Natural killer cell (primary cell): ENCODE results near the gene LRP5. TPM values are rescaled to one million over a fixed set of nuclear protein-coding genes. Genes with fewer than 3 reads are reported as not detected.

Experiments used
- ATAC-seq, 3 donors: fragments of 150-1000 bp in 2 of 3; fragments of 200-7000 bp in 1 of 3; cut with Tn5 transposase; 1 replicate in 1 of 3; 2 replicates in 2 of 3; pipeline ENCODE4 v1.10.0; 2021; ENCODE audit warnings: mild to moderate bottlenecking in 2 of 3, moderate library complexity in 2 of 3
- DNase-seq, 2 donors: peaks; one replicate each; pipeline versions ENCODE4 v3.0.0 to v3.0.0-alpha.2; 2013 to 2021; ENCODE audit warnings: mixed read lengths in 1 of 2
- H3K27ac ChIP-seq: one replicate; pipeline ENCODE4 v1.5.1; 2013; ENCODE audit warnings: mild to moderate bottlenecking, low read length
- H3K27me3 ChIP-seq: one replicate; pipeline ENCODE4 v1.6.1; 2013; ENCODE audit warnings: low read length; ENCODE audit not compliant: control insufficient read depth, insufficient read depth
- H3K36me3 ChIP-seq: one replicate; pipeline ENCODE4 v1.6.1; 2013; ENCODE audit warnings: low read length; ENCODE audit not compliant: control insufficient read depth, insufficient read depth
- H3K4me1 ChIP-seq: one replicate; pipeline ENCODE4 v1.6.1; 2013; ENCODE audit warnings: low read length; ENCODE audit not compliant: control insufficient read depth, insufficient read depth
- H3K4me3 ChIP-seq: one replicate; pipeline ENCODE4 v1.5.1; 2013; ENCODE audit warnings: low read length
- H3K9me3 ChIP-seq: one replicate; pipeline ENCODE4 v1.6.1; 2013; ENCODE audit warnings: low read length; ENCODE audit not compliant: control insufficient read depth, insufficient read depth
- H3K27ac Mint-ChIP-seq, 2 donors: one replicate each; pipeline ENCODE4 v1.8.0; 2022; ENCODE audit warnings: mild to moderate bottlenecking in 2 of 2, mixed read lengths in 2 of 2, moderate library complexity in 1 of 2
- H3K27me3 Mint-ChIP-seq, 2 donors: one replicate each; pipeline ENCODE4 v1.8.0; 2022; ENCODE audit warnings: low read depth in 2 of 2, mixed read lengths in 2 of 2
- H3K36me3 Mint-ChIP-seq: one replicate; pipeline ENCODE4 v1.8.0; 2022; ENCODE audit warnings: mixed read lengths
- H3K4me1 Mint-ChIP-seq, 2 donors: one replicate each; pipeline ENCODE4 v1.8.0; 2022; ENCODE audit warnings: mixed read lengths in 2 of 2
- H3K4me3 Mint-ChIP-seq: one replicate; pipeline ENCODE4 v1.8.0; 2022; ENCODE audit warnings: mild to moderate bottlenecking, moderate library complexity, mixed read lengths
- H3K9me3 Mint-ChIP-seq, 2 donors: one replicate each; pipeline ENCODE4 v1.8.0; 2022; ENCODE audit warnings: mixed read lengths in 2 of 2
- CTCF ChIP-seq: fragments of 200-600 bp; IDR thresholded peaks from one replicate; pipeline ENCODE4 v1.8.0; 2022; ENCODE audit warnings: antibody characterized with exemption
- WGBS: methylation state at CpG from one replicate; pipeline ENCODE4 v1.1.7; 2013; ENCODE audit warnings: missing lambda C conversion rate; ENCODE audit not compliant: insufficient coverage; 5-methylcytosine and 5-hydroxymethylcytosine counted together
- intact Hi-C: fragments of 100-400 bp; cut with micrococcal nuclease; formaldehyde crosslinking; loops from one replicate; pipeline ENCODE4 v1.14.2; 2022
- total RNA-seq, 4 donors: library from RNA; stranded (reverse); fragments of 120-200 nt in 1 of 4; gene quantifications; one replicate each; pipeline versions ENCODE4 v1.2.3 to v1.2.4, GENCODE V29; 2013 to 2022

Gene LRP5
- total RNA-seq, 3 donors from 2014 or later (not counting 1 experiment from before 2014, with no cell fraction given), result 0.36 to 1.3 (median 0.89) TPM

GRCh38 chr11:68309621-68310185 is 2.7 kb upstream of the LRP5 start:
- Histone ChIP-seq H3K9me3 (no peaks in the 10 kb centered on the region), H3K27me3 (peaks cover 15% of the 10 kb centered on the region), H3K27ac (no peak overlapping the region), H3K4me3 (no peak overlapping the region), H3K4me1 (peaks cover 14% of the 10 kb centered on the region), H3K36me3 (no peaks in the 10 kb centered on the region)
- H3K27me3 Mint-ChIP-seq, result peaks cover 23% of the 10 kb centered on the region in 2 donors
- intact Hi-C loops, result no loop called here
- no peaks in the 10 kb centered on the region for H3K9me3 Mint-ChIP-seq
- no peak overlapping the region for H3K27ac Mint-ChIP-seq
- H3K4me1 Mint-ChIP-seq, result peaks cover 16 to 27% of the 10 kb centered on the region in 2 donors
- WGBS, result 93% methylated on average over 2 of the region's 2 CpGs
- H3K4me3 Mint-ChIP-seq, result peak overlapping the region; percentile 14
- ATAC-seq (no peak), DNase-seq (no peak)
- H3K36me3 Mint-ChIP-seq, result no peaks in the 10 kb centered on the region
- no peak for TF ChIP-seq CTCF

GRCh38 chr11:68311160-68312116 is 953 bp upstream of the LRP5 start:
- no peak overlapping the region for H3K27ac Mint-ChIP-seq
- H3K4me1 ChIP-seq, result peaks cover 15% of the 10 kb centered on the region
- peak overlapping the region; percentile 78 for H3K4me3 Mint-ChIP-seq
- peaks cover 21% of the 10 kb centered on the region for H3K27me3 ChIP-seq
- no peak for DNase-seq
- no peaks in the 10 kb centered on the region for H3K36me3 ChIP-seq
- WGBS, result 83% methylated on average over 25 of the region's 25 CpGs
- H3K4me3 ChIP-seq, result no peak overlapping the region
- no peak for TF ChIP-seq CTCF
- no peak for ATAC-seq
- no peaks in the 10 kb centered on the region for H3K9me3 ChIP-seq
- H3K9me3 Mint-ChIP-seq, result no peaks in the 10 kb centered on the region
- no peaks in the 10 kb centered on the region for H3K36me3 Mint-ChIP-seq
- intact Hi-C loops, result no loop called here
- H3K27me3 Mint-ChIP-seq, result peaks cover 35 to 40% of the 10 kb centered on the region in 2 donors
- peaks cover 8 to 19% of the 10 kb centered on the region in 2 donors for H3K4me1 Mint-ChIP-seq
- no peak overlapping the region for H3K27ac ChIP-seq

GRCh38 chr11:68312780-68313573 is 586 bp downstream of the LRP5 start:
- DNase-seq (peak in 1 of 2 donors; percentile 42), ATAC-seq (peak in 2 of 3 donors; percentile 45 to 59)
- Histone ChIP-seq H3K36me3 (no peaks in the 10 kb centered on the region), H3K27ac (no peak overlapping the region), H3K4me3 (peak overlapping the region; percentile 7), H3K4me1 (peaks cover 26% of the 10 kb centered on the region), H3K27me3 (peaks cover 23% of the 10 kb centered on the region), H3K9me3 (no peaks in the 10 kb centered on the region)
- H3K4me1 Mint-ChIP-seq, result peaks cover 14 to 20% of the 10 kb centered on the region in 2 donors
- H3K27me3 Mint-ChIP-seq, result peaks cover 38 to 45% of the 10 kb centered on the region in 2 donors
- under 1% methylated on average over 102 of the region's 102 CpGs for WGBS
- intact Hi-C loops, result no loop called here
- no peaks in the 10 kb centered on the region for H3K9me3 Mint-ChIP-seq
- TF ChIP-seq CTCF, result no peak
- peak overlapping the region; percentile 79 for H3K4me3 Mint-ChIP-seq
- H3K36me3 Mint-ChIP-seq, result no peaks in the 10 kb centered on the region
- H3K27ac Mint-ChIP-seq, result no peak overlapping the region
